Measurements from ENCODE around the gene CHST7. TPM values are rescaled to one million over a fixed set of nuclear protein-coding genes. Genes with fewer than 3 reads are reported as not detected.

The CHST7 gene
- total and polyA plus RNA-seq, 10 of the 15 experiments (the other 5 are each of a cell fraction or from before 2014, with no cell fraction given) = 0.58 to 11.0 (median 5.4) TPM

DNA sequence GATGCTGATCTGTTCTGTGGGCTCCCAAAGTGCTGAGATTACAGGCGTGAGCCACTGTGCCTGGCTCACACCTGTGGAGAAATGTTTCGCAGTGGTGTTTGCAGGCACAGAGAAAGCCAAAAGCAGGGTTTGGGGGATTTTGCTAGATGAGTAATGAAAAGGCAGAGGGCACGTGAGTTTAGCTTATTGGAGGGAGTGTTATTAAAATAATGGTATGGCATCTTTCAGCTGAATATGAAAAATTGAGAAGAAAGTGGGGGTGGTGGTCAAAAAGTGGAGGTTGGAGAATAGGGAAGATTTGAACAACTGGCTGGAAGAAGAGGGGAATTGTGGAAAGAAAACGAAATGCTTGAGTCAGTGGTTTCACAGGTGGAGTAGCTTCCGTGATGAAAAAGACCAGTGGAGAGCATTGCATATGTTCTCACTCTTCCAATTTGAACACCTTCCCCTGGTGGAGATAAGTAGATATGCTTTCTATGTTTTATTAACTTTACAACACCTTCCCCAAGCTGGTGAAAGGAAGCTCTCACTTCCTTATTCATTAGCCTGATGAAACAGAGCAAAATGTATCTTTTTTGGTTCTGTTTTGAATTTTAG lies 1.1 kb upstream of the CHST7 start (continued):
- peak; percentile 19; the same call in 1 of the 2 replicates for TF ChIP-seq RAD21 (IDR thresholded peaks at IDR 0.05; ENCODE audit: insufficient read depth, low read depth, low read length)
- TF ChIP-seq, protein P1, sequence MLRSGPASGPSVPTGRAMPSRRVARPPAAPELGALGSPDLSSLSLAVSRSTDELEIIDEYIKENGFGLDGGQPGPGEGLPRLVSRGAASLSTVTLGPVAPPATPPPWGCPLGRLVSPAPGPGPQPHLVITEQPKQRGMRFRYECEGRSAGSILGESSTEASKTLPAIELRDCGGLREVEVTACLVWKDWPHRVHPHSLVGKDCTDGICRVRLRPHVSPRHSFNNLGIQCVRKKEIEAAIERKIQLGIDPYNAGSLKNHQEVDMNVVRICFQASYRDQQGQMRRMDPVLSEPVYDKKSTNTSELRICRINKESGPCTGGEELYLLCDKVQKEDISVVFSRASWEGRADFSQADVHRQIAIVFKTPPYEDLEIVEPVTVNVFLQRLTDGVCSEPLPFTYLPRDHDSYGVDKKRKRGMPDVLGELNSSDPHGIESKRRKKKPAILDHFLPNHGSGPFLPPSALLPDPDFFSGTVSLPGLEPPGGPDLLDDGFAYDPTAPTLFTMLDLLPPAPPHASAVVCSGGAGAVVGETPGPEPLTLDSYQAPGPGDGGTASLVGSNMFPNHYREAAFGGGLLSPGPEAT (IDR thresholded peaks at IDR 0.05; ENCODE audit: low read depth) = peak; percentile 72
- TF ChIP-seq TARDBP (IDR thresholded peaks at IDR 0.05; ENCODE audit: borderline replicate concordance) = no peak
- no peak for TF ChIP-seq POLR2AphosphoS2 (IDR thresholded peaks at IDR 0.05; ENCODE audit: low read depth, low read length)
- TF ChIP-seq, protein P2, sequence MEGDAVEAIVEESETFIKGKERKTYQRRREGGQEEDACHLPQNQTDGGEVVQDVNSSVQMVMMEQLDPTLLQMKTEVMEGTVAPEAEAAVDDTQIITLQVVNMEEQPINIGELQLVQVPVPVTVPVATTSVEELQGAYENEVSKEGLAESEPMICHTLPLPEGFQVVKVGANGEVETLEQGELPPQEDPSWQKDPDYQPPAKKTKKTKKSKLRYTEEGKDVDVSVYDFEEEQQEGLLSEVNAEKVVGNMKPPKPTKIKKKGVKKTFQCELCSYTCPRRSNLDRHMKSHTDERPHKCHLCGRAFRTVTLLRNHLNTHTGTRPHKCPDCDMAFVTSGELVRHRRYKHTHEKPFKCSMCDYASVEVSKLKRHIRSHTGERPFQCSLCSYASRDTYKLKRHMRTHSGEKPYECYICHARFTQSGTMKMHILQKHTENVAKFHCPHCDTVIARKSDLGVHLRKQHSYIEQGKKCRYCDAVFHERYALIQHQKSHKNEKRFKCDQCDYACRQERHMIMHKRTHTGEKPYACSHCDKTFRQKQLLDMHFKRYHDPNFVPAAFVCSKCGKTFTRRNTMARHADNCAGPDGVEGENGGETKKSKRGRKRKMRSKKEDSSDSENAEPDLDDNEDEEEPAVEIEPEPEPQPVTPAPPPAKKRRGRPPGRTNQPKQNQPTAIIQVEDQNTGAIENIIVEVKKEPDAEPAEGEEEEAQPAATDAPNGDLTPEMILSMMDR (IDR thresholded peaks at IDR 0.05 in 2 of 3, conservative IDR thresholded peaks at IDR 0.05 in 1 of 3; ENCODE audit: control insufficient read depth in 2 of 3, extremely low read depth in 1 of 3, insufficient read depth in 1 of 3, low read depth in 3 of 3, low read length in 3 of 3) = peak; percentile 31 to 56 (median 41); a peak in 5 of 6 replicates
- TF ChIP-seq CHD4 (IDR thresholded peaks at IDR 0.05) = no peak
- TF ChIP-seq NR2F1 (conservative IDR thresholded peaks at IDR 0.05) = no peak
- TF ChIP-seq, protein P3, sequence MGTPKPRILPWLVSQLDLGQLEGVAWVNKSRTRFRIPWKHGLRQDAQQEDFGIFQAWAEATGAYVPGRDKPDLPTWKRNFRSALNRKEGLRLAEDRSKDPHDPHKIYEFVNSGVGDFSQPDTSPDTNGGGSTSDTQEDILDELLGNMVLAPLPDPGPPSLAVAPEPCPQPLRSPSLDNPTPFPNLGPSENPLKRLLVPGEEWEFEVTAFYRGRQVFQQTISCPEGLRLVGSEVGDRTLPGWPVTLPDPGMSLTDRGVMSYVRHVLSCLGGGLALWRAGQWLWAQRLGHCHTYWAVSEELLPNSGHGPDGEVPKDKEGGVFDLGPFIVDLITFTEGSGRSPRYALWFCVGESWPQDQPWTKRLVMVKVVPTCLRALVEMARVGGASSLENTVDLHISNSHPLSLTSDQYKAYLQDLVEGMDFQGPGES (IDR thresholded peaks at IDR 0.05) = no peak
- TF ChIP-seq BRCA1 (IDR thresholded peaks at IDR 0.05; ENCODE audit: low read depth, low read length) = no peak
- TF ChIP-seq EGR1 (IDR thresholded peaks at IDR 0.05; ENCODE audit: borderline replicate concordance in 1 of 2, low read depth in 2 of 2, low read length in 2 of 2) = no peak
- TF ChIP-seq ZNF217 (IDR thresholded peaks at IDR 0.05) = 0 out of 2 replicates have a peak, but pooled peaks have one; percentile 49
- 0 out of 4 replicates have a peak, but pooled peaks of 1 of the 2 experiments have one; percentile 37 for TF ChIP-seq ETV6 (conservative IDR thresholded peaks at IDR 0.05 in 1 of 2, IDR thresholded peaks at IDR 0.05 in 1 of 2; ENCODE audit: borderline replicate concordance in 1 of 2, low read depth in 1 of 2)
- no peak for TF ChIP-seq CHD2 (IDR thresholded peaks at IDR 0.05; ENCODE audit: borderline replicate concordance, low read depth, low read length)
- no peak for TF ChIP-seq SUZ12 (IDR thresholded peaks at IDR 0.05; ENCODE audit: unreplicated experiment)
- TF ChIP-seq, protein P4, sequence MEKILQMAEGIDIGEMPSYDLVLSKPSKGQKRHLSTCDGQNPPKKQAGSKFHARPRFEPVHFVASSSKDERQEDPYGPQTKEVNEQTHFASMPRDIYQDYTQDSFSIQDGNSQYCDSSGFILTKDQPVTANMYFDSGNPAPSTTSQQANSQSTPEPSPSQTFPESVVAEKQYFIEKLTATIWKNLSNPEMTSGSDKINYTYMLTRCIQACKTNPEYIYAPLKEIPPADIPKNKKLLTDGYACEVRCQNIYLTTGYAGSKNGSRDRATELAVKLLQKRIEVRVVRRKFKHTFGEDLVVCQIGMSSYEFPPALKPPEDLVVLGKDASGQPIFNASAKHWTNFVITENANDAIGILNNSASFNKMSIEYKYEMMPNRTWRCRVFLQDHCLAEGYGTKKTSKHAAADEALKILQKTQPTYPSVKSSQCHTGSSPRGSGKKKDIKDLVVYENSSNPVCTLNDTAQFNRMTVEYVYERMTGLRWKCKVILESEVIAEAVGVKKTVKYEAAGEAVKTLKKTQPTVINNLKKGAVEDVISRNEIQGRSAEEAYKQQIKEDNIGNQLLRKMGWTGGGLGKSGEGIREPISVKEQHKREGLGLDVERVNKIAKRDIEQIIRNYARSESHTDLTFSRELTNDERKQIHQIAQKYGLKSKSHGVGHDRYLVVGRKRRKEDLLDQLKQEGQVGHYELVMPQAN (conservative IDR thresholded peaks at IDR 0.05) = no peak
- TF ChIP-seq ZNF207 (IDR thresholded peaks at IDR 0.05; ENCODE audit: borderline replicate concordance) = no peak
- TF ChIP-seq CREM (IDR thresholded peaks at IDR 0.05; ENCODE audit: low read depth) = no peak
- no peak for TF ChIP-seq POU2F2 (IDR thresholded peaks at IDR 0.05; ENCODE audit: borderline replicate concordance, low read depth, low read length)
- TF ChIP-seq, protein P5, sequence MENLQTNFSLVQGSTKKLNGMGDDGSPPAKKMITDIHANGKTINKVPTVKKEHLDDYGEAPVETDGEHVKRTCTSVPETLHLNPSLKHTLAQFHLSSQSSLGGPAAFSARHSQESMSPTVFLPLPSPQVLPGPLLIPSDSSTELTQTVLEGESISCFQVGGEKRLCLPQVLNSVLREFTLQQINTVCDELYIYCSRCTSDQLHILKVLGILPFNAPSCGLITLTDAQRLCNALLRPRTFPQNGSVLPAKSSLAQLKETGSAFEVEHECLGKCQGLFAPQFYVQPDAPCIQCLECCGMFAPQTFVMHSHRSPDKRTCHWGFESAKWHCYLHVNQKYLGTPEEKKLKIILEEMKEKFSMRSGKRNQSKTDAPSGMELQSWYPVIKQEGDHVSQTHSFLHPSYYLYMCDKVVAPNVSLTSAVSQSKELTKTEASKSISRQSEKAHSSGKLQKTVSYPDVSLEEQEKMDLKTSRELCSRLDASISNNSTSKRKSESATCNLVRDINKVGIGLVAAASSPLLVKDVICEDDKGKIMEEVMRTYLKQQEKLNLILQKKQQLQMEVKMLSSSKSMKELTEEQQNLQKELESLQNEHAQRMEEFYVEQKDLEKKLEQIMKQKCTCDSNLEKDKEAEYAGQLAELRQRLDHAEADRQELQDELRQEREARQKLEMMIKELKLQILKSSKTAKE (IDR thresholded peaks at IDR 0.05; ENCODE audit: low read depth, poor library complexity, severe bottlenecking) = peak; percentile 40
- TF ChIP-seq WRNIP1 (IDR thresholded peaks at IDR 0.05; ENCODE audit: borderline replicate concordance, low read depth, low read length) = no peak
- no peak for TF ChIP-seq POLR2AphosphoS5 (IDR thresholded peaks at IDR 0.05; ENCODE audit: low read length)

Measured in GM12878 (cell line).